ENCODE measurements around the gene CNIH3.
"Not testable (repeated sequence)": the region's sequence is repeated elsewhere in the genome, so short reads cannot be mapped to it uniquely, and the experiment has no call there.

The CNIH3 gene

GRCh38 chr1:224615861-224616755 lies at the start of gene CNIH3:
Gene CNIH3 (plus strand): TSS chr1:224616317. CDS start chr1:224617175, 858 bp downstream.
- peak; percentile 87 for DNase-seq

GRCh38 chr1:224566492-224566891 lies 49.6 kb upstream of the CNIH3 start:
- not testable (repeated sequence) for DNase-seq

GRCh38 chr1:224569276-224569675 lies 46.8 kb upstream of the CNIH3 start:
- DNase-seq = no peak

GRCh38 chr1:224571975-224572374 lies 44.1 kb upstream of the CNIH3 start:
- DNase-seq = not testable (repeated sequence)

DNA sequence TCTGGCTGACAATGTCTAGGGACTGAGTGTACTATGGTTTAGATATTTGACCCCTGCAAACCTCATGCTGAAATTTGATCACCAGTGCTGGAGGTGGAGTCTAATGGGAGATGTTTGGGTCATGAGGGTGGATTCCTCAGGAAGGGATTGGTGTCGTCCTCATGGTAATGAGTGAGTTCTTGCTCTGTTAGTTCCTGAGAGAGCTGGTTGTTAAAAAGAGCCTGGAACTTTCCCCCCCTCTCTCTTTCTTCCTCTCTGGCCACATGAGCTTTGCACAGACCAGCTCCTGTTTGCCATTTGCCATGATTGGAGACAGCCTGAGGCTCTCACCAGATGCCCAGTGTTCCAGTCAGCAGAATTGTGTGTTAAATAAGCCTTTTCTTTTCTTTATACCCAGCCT lies 36.6 kb upstream of the CNIH3 start:
- DNase-seq = no peak

DNA sequence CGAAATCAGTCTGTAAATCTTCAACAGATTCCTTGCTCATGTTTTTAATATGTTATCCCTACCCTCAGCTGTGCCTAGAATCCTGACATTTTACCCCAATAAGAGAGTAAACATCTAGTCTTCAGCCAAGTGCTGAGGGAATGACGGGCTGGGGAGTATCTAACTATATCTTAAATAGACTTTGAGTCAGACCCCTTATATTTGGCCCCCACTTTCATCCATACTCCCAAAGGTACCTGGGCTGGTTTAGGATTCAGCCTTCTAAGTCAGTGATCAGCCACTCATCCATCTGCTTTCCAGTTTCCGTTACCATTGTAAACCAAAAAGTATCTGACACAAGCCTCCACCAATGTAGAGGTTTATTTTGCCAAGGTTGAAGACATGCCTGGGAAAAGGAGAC lies 36.1 kb upstream of the CNIH3 start:
- no peak for DNase-seq

DNA sequence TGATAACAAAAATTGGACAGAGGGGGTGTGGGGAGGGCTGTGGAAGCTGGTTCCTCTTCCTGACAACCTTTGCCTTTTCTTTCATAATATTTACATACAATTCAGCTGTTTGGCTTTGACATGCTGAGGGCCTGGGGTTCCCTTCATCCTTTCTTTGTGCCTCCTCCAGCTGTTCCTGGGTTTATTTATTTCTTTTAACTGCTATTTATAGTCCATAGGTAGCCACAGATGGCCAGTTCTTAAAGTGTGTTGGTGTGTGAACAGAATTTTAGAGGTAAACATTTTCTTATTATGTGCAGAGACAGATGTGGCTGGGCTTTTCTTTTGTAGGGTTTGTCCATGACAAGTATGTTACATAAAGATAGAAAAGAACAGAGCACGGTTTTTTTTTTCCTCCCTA lies 34.1 kb upstream of the CNIH3 start:
- DNase-seq = peak; percentile 74

GRCh38 chr1:224583774-224584173 lies 32.3 kb upstream of the CNIH3 start:
- no peak for DNase-seq

DNA sequence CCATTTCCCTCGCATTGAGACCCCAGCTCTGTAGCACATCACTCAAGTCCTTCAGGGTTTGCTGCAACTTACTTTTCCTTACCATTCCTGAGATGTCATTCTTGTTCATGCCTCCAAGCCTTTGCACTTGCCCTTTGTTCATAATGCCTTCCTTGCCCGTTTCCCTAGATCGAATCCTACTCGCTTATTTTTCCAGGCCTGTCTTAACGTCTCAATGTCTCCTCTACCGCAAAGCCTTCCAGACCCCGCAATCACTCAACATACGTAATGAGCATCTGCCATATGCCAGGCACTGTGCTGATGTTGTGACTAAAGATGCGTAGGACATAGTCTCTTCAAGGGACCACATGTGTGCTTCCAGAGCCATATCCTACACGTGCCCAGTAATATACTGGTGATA lies 31.1 kb upstream of the CNIH3 start:
- no peak for DNase-seq

DNA sequence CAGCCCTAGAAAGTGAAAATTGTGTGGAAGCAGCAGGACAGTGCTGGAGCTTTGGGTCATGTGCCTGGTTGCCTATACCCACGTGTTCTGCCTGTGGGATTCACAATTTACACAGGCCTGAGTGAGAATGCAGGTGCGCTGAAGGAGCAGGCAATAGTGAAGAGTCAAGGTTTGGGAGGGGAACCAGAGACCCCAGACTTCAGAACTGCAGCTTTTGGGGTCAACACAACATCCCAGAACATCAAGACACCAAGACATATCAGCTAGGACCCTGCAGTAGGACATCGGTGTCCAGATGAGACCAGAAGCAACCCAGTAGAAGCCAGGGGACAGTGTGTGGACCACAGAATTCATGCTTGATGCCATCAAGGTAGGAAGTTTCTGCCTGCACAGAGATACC lies 29.1 kb upstream of the CNIH3 start:
- no peak for DNase-seq

DNA sequence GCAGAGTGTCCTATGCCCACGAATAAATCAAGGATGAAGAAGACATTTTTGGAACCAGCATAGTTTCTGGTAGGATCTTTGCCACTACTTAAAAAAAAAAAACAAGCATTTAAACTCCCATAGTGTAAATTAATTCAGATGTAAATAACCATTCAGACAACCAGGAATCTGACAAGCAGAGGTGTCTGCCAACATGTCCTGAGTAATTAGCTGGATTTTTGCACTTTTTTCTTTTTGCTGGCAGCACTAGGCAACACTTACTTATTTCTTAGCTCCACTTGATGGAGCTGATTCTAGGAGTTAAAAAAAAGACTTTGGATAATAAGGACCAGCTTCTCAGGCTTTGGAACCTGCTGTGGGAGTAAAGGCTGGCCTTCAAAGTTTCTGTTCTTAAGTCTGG lies 27.6 kb upstream of the CNIH3 start:
- no peak for DNase-seq

GRCh38 chr1:224589006-224589405 lies 27.1 kb upstream of the CNIH3 start:
- DNase-seq = no peak

GRCh38 chr1:224591326-224591725 lies 24.8 kb upstream of the CNIH3 start:
- DNase-seq = no peak

DNA sequence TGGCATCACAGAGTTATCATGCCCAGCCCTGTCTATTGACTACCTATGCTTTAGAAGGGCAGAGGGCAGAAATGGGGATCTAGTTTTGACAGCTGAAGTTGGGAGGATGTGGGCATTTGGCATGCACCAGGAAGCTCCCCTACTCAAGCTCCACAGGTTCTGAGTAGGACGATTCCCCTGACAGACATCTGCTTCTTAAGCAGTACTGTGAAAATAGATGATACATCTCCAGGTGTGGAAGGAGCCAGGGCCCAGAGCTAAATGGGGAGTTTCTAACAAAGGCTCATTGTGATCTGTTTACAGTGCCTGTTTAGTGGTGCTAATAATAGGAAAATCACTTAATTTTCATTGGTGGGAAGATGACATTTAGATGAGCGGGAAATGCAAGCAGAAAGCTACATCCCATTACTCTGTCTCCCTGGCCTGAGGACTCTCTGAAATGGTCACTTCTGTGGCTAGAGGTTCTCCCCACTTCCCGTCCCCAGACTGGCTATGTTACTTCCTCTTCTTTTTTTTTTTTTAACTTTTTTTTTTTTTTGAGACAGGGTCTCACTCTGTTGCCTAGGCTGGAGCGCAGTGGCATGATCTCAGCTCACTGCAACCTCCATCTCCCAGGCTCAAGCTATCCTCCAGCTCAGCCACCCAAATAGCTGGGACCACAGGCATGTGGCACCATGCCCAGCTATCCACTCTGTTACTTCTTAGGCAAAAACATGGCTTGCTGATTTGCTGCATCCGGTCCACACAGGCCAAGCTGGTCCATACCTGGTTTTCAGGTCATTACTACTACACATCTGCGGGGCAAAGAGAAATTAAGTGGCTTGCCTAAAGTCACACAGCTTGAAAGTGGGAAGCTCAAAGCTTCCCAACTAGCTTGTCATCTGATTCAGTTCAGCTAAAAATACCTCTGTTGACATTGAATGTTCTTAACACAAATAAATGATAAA lies 23.2 kb upstream of the CNIH3 start:
- DNase-seq = no peak

GRCh38 chr1:224594360-224594759 lies 21.8 kb upstream of the CNIH3 start:
- no peak for DNase-seq

GRCh38 chr1:224594851-224595250 lies 21.3 kb upstream of the CNIH3 start:
- no peak for DNase-seq

DNA sequence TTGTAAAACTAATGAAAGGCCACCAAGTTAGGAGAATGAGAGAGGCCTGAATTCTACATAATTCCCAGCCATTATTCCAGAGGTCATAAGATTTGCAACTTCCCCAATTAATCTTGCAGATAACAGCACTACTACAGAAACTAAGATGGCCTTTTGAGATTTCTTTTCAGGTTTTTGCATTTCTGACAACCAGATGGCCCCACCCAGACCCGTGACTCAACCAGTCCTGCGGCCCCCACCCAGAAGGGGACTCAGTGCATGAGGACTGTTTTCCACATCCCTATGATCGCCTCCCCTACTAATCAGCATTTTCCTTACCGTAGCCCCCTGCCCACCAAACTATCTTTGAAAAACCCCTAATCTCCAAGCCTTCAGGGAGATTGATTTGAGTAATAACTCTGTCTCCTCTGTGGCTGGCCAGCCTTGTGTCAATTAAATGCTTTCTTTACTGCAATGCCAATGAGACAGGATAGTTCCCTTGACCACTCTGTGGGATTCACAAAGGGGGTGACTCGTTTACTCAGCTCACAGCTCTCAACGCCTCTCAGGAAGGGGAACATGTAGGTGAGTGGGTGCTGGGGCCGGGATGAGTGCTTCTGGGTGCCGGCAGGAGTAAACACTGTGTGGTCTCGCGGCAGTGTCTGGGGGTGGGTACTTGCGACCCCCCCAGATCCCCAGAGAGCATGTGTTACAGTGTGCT lies 10.5 kb upstream of the CNIH3 start:
- no peak for DNase-seq

DNA sequence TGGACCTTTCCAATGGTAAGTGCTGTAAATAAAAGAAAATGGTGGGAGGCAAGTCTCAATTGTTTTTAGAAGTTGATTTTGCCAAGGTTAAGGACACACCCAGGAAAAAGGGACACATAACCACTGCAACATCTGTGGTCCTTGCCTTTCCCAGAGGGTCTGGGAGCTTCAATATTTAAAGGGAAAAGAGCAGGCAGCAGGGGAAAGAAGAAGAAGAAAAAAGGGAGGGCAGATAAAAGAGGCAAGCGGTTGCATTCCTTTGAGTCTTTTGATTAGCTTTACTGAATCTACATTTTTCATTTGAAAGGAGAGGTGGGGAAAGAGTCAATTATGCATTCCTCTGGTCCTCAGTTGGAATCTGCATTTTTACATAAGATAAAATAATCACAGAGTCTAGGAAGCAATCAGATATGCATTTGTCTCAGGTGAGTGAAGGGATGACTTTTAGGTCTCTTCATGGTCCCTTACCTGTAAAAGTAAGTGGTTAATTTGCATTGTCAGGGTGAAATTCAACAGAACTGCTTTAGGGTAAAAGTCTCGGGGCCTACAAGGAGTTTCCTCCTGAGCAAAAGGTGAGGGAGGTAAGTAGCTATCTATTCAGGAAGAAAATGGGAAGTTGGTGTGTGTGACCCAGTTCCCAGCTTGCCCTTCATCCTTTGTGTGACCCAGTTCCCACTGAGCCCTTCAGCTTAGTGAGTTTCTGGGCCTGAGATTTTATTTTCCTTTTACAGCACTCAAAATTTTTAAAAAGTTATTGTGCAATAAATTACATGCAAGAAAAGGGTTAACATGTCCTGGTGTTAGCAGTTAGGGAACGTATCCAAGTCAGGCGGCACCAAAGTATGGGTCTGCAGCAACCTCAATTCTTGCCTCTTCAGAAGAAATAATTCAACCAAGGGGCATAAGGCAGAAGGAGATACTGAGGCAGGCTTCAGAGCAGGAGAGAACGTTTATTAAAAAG lies 8.6 kb upstream of the CNIH3 start:
- DNase-seq = no peak

- DNase-seq = no peak
These were observed 6.8 kb upstream of the CNIH3 start for GRCh38 chr1:224609333-224609732.

- DNase-seq = no peak
These were observed 3.9 kb upstream of the CNIH3 start for GRCh38 chr1:224612246-224612645.

- no peak for DNase-seq
These were observed 2.6 kb upstream of the CNIH3 start for GRCh38 chr1:224613486-224613885.
